Stimulated activated CD4-positive, alpha-beta T cell treated with anti-CD3 and anti-CD28 coated beads, TNF-alpha, amount 100 ng/mL, for 1 hour (primary cell): ENCODE data around the gene NUBP2.
"Not testable (repeated sequence)": the region's sequence is repeated elsewhere in the genome, so short reads cannot be mapped to it uniquely, and the experiment has no call there.

Source experiments
- DNase-seq, 3 donors: peaks; one replicate each; pipeline ENCODE4 v3.0.0-alpha.2; 2020; ENCODE audit warnings: low read depth in 3 of 3, low spot score in 1 of 3

NUBP2 gene

DNA sequence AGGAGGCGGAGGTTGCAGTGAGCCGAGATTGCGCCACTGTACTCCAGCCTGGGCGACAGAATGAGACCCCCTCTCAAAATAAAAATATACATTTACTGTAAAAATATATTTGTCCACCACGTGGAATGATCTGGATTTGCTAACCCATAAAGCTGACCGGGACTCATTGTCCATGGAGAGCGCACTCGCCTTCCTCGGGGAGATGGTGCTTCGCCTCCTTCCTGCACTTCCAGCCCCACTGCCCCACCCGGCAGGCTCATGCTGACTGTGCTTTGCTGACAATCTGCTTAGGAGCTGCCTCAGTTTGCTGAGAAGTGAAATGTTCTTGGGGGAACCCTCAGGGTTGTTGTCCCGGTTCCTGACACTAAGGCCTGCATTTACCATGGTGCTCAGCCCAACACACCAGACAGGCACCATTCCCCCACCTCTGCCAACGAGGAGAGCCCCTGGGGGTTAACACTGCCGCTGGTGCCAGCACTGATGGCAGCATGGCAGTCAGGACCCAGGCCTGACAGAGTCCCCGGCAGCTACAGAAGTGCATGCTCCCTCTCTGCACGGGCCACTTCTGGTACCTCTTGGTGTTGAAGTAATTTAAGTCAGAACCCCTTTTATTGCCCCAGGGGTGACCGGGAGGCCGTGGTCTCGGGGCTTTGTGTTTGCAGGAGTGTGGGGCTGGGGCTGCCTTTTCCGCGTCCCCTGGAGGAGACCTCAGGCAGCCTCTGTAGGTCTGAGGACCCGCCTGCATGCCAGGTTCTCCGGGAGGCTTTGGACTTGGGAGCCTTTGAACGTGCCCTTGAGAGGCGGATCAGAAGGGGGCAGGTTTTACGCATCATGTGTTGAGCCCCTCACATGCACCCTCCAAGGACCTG, 2.5 kb downstream of the NUBP2 start:
- DNase-seq = no peak

DNA sequence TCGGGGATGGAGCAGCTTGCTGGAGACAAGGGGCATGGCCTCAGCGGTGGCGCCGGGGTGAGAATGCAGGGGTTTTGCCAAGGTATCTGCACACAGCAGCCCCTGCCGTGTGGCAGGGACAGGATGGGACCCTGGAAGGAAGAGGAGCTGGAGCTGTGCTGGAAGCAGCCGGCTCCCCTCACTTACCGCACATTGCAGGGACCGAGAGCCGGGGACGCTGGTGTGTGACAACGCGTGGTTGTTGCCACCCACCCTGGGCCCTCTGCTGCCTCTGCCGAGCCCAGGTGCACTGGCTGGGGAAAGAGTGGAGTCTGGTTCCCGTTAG, 3.0 kb downstream of the NUBP2 start:
- no peak for DNase-seq

DNA sequence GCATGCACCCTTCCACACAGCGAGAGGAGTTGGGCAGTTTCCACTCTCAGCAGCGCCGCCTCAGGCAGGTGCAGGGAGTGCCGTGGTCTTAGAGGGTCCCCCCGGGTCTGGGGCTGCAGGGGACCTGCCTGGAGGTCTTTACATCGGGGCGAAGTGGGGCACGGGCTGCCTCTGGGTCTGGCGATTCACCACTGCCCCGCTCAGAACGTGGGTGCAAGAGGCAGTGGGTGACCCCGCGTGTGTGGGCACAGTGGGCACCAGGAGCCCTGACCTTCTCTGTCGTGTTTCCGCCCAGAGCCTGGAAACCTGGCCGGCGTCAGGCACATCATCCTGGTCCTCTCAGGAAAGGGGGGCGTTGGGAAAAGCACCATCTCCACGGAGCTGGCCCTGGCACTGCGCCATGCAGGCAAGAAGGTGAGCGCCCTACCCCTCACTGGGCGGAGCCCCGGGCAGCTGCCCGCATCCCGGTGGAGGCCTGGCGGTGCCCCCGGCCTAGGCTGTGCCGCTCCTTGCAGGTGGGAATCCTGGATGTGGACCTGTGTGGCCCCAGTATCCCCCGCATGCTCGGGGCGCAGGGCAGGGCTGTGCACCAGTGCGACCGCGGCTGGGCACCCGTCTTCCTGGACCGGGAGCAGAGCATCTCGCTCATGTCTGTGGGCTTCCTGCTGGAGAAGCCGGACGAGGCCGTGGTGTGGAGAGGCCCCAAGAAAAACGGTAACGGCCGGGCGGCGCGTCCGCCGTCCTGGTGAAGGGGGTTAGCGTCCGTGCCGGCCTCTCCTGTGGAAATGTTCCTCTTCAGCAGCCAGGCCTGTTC, 3.7 kb downstream of the NUBP2 start:
- no peak for DNase-seq

DNA sequence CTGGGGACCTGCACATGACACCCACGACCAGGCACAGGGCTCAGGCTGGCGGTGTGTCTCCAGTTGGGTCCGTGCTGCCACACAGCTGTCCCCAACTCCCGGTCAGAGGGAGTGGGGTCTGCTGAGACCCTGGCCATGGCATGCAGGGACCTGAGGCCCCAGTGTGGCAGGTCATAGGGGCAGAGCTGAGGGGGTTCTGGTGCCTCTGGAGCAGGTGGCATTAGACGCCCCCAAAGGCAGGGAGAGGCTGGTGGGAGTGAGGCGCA, 4.2 kb downstream of the NUBP2 start:
- no peak for DNase-seq

DNA sequence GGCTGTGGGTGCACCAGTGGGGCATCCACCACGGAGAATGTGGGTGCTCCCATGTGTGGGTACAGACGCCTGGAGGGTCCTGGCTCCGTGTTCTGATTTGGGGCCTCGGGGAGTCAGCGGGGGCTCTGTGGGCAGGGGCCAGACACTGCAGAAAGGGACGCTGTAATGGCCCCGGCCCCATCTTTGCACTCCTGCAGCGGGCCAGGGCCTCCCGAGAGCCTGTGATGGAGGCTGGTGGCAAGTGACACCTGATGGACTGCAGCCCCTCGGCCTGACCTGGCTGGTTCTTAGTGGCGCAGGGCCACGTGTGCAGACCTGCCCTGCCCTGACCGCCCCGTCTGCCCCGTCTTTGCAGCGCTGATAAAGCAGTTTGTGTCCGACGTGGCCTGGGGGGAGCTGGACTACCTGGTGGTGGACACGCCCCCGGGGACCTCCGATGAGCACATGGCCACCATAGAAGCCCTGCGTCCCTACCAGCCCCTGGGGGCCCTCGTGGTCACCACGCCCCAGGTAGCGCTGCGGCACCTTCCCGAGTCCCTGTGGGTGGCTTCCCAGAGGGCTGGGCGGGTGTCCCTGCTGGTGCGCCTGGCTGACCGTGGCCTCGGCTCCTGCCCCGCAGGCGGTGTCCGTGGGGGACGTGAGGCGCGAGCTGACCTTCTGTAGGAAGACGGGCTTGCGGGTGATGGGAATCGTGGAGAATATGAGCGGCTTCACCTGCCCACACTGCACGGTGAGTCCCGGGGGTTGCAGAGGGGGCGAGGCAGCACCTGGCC, 4.7 kb downstream of the NUBP2 start:
- no peak for DNase-seq

DNA sequence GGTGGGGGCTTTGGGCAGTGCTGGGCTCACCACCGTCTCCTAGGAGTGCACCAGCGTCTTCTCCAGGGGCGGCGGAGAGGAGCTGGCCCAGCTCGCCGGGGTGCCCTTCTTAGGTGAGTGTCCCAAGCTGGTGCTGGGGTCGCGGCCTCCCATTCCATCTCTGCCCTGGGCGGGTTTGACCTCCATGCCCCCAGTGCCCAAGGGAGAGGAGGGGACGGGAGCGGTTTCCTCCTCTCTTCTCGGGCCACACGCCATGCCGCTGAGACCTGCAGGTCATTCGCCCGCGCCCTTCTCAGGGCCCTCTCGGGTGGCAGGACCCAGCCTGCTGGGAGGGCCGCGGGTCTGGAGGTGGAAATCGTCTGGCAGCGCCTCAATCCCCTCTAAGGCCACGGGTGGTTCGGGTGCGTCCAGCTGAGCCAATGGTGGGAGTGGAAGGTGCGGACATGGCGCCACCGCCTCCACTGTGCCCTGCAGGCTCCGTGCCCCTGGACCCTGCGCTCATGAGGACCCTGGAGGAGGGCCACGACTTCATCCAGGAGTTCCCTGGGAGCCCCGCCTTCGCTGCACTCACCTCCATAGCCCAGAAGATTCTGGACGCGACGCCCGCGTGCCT, 5.4 kb downstream of the NUBP2 start:
- no peak for DNase-seq

DNA sequence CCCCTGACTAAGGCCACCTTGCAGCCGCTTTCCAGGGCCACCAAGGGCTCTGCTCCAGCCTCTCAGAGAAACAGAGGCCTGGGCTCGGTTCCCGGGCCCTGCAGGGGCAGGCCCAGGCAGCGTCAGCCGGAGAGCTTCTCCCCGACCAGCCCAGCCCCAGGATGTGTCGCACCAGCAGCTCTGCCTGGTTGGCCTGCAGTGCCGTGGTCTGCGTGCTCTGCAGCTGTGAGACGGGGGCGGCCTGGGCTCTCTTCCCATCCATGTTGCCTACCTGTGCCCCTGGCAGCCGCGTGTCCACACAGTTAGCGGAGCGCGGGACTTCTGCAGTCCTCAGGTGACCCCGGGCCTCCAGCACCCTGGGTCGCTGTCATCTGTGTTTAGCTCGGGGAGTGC, 5.9 kb downstream of the NUBP2 start:
- no peak for DNase-seq

DNA sequence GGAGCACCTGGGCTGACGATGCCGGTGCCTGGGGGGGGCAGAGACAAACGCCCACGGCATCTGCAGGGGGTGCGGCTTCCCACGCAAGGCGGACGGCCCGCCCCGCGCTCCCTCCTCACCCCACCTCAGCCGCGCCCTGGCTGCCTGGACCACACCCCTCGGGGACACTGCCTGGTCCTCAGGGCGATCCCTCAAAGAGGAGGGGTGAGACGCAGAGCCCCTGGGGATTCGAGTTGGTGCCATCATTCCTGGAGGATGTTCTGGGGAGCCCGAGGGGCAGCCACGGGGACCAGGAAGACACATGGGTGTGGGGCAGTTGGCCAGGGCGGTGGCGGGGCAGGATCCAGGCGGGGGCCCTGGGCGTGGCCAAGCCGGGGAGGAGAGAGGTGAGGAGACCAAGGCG, 6.9 kb downstream of the NUBP2 start:
- DNase-seq = no peak

DNA sequence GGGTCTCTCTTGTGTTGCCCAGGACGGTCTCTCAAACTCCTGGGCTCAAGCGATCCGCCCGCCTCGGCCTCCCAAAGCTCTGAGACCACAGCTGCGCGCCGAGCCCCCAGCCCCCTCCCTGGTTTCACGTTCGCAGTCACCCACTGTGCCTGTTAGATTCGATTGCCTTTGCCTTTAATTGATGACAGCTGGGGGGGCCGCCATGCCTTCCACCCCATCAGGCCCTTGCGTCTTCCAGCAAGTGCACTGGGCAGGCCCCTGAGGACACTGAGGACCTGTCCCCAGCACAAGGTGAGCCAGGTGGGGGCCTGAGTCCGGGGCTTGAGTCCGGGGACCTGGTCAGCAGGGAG, 7.5 kb downstream of the NUBP2 start:
- no peak for DNase-seq

DNA sequence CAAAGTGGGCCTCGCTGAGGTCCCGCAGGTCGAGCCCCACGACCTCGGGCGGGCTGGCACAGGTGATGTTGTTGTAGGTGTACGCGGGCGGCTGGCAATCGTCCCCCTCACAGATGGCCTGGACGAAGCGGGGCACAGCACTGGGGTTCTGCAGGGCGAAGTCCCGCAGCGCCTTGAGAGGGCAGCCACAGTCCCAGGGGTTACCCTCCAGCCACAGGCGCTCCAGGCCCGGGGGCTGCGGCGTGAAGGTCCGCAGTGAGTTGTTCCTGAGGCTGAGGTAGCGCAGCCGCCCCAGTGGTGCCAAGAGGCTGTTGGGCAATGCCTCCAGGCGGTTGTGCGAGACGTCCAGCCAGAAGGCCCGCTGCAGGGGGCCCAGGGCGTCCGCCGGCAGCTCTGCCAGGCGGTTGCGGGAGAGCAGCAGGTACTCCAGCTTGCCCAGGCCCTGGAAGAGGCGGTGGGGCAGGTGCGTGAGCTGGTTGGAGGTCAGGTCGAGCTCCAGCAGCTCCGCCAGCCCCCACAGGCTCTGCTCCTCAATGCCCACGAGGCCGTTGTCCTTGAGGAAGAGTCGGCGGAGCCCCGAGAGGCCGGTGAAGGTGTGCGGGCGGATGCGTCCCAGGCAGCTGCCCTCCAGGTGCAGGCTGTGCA, 8.0 kb downstream of the NUBP2 start:
- DNase-seq = no peak

DNA sequence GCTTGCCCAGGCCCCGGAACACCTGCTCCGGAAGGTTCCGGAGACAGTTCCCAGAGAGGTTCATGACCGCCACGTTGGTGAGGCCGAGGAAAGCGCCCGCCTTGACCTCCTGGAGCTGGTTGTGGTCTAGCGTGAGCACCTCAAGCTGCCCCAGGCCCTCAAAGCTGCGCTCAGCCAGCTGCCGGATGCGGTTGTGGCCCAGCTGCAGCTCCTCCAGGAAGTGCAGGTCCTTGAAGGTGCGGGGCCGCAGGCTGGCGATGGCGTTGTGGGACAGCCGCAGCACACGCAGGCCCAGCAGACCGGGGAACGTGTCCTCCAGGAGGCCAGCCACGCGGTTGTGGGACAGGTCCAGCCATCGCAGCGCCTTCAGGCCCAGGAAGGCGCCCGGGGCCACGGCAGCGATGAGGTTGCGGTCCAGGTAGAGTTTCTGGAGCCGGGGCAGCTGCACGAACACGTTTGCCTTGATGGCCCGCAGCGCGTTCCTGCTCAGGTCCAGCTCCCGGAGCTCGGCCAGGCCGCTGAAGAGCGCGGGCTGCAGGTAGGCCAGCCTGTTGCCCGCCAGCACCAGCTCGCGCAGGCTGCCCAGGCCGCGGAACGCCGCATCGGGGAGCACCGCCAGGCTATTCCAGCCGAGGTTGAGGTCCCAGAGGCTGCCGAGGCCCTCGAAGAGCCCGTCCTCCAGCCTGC, 8.6 kb downstream of the NUBP2 start:
- no peak for DNase-seq

DNA sequence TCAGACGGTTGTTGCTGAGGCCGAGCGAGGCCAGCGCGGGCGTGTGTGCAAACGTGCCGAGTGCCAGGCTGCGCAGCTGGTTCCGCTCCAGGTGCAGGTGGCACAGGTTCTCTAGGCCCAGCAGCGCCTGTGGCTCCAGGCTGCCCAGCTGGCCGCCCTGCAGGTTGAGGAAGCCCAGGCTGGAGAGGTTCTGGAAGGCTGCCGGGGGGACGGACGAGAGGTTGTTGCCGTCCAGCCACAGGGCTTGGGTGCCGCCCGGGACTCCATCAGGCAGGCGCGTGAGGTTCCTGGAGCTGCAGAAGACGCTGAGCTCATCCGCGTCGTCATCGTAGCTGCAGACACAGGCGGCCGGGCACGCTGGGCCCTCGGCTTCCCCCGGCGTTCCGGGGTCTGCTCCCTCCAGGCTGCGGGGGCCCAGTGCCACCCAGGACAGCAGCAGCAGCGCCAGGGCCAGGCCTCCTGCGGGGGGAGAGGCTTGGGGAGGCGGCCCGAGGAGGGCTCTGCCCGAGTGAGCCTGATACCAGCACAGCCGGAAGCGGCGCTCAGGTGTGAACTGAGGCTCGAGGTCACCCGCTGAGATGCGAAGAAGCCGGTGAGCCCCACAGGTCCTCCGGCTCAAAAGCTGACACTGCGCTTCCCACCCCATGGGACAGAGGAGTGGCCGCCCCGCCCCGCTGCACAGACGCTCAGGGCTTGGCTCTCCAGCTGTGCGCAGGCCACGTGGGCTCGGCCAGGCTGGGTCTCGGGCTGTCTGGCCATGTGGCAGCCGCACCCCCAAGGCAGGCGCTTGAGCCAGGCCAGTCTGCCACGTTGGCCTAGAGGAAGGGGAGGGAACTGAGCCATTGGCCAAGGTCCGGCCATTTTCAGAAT, 9.4 kb downstream of the NUBP2 start:
- no peak for DNase-seq

DNA sequence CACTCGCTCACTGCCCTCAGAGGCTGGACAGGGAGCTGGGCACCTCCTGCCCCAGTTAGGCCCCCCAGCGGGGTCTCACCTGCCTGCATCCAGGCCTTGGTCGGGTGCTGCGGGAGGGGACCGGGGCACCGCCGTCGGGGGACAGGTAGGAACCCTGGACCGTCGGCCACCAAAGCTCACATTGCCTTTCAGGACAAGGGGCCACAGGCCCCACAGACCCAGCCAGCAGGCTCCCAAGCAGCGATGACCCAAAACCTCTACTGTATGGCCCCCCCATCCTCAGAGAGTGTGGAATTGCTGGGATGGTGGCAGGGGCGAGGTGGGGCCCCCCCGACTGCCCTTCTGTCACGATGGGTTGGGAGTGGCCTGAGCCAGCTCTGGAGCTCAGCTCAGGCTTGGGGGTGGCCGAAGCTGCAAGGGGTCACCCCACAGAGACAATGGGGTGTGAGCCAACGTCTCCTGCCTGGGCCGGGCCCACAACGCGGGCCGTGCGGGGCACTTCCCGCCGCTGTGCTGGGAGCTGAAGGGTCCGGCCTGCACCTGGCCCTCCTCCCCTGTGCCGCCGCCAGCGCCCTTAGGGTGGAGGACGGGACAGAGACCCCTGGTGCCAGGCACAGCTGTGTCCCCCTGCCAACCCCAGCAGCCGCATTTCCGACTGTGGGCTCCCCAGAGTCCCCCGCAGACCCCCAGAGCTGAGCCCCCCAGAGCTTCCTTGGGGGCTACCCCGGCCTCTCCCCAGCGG, 10.2 kb downstream of the NUBP2 start:
- DNase-seq = no peak

DNA sequence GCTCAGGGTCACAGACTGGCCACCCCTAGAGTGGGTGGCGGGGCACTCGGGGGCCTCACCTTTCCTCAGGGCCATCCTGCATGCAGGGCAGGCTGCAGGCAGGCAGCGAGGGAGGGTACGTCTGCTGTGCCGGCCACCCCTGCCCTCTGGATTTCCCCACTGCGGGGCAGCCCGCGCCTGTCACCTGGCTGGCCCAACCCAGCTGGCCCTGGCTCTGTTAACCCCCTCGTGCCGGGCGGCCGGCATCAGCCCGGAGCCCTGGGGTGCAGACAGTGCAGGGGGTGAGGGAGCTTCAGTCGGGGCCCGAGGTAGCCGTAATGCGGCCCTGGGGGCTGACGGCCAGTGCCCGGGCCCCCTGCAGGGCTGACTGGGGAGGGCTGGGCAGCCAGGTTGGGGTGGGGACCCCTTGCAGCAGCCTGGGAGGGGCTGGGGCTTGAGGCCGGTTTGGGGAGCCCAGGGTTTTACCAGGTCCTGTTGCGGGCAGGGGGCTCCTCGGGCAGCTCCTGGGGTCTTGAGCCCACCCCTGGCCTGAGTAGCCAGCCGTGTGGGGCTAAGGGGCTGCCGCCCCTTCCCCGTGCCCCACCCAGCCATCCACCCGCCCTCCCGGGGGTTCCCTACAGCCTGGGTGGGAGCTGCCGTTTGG, 10.9 kb downstream of the NUBP2 start, which contains the start of gene IGFALS:
Gene IGFALS (minus strand): TSS at position 128 of the 643 bp plus-strand sequence. CDS start 53 bp downstream, at position 75.
- DNase-seq = no peak

DNA sequence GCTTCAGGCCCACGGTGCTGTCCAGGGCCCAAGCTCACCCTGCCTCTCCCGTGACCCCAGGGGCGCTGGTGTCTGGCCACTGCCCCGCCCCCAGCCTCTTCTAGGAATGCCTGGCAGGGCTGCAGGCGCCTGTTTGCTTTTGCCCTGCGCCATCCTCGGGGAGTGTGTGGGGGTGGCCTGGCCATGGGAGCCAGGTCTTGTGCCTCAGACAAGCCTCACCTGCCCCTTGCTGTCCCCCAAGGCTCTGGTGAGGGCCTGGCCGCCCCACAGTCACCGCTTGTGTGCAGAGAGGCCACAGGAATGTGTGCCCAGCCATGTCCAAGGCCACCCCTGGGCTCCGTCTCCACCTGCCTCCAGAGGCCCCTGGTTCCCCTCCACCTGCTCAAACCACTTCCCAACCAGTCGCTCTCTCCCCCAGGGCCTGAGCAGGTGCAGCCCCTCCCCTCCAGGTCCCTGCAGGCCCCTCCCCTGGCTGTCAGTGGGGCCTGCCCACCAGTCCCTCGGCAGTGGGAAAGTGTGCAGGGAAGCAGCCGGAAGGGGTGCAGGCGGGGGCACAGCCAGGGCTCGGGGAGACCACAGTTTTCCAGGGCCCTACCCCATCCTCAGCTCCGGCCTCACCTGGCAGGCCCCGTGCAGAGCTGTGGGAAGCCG, 11.6 kb downstream of the NUBP2 start:
- no peak for DNase-seq

DNA sequence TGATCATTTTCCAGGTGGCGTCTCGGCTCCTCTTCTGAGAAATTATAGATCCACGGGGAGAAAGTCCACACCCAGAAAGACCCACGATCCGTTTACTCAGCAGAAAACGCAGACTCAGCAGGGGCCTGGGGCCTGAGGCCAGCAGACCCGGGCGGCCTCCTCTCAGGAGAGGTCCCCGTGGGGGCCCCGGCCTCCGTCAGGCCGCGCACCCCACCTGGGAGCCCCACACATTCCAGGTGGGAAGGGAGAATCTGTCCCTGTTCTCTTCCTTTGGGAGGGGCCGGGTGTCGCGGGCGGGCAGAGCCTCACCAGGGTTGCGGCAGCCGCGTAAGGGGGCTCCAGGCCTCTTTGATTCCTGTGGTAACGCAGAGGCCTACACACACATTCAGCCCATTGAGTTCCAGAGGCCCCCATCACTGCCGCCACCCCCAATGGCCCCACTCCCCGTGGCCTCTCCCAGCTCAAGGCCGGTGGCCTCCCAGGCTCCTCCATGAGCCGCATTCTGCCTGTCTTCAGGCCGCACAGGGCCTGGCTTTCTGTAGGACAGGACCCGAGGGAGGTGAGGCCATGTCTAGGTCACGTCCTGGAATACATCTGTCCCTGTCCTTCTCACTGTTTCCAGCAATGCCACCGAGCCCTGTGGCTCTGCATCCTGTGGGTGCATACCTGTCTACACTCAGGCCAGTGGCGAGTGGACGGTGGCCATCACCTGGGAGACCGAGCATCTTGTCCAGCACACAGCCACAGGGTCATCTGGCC, 12.3 kb downstream of the NUBP2 start:
- DNase-seq = no peak

DNA sequence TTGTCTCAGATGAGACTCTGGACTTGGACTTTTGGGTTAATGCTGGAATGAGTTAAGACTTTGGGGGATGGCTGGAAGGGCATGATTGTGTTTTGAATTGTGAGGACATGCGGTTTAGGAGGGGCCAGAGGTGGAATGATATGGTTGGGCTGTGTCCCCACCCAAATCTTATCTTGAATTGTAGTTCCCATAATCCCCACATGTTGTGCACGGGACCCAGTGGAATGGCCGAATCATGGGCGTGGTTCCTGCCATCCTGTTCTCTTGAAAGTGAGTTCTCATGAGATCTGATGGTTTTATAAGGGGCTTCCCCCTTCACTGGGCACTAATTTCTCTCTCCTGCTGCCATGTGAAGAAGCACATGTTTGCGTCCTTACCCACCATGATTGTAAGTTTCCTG, 16.5 kb downstream of the NUBP2 start:
- DNase-seq = not testable (repeated sequence)
